HG03571 (cell line): ENCODE results near the gene CCDC184.
"Not testable (repeated sequence)": the region's sequence is repeated elsewhere in the genome, so short reads cannot be mapped to it uniquely, and the experiment has no call there.

Source experiments
- ATAC-seq: cut with Tn5 transposase; IDR thresholded peaks from one replicate; pipeline ENCODE4 v1.9.1; 2021; ENCODE audit not compliant: unreplicated experiment

Gene CCDC184

GRCh38 chr12:48201516-48201915, 18.1 kb downstream of the CCDC184 start:
- no peak for ATAC-seq

- ATAC-seq = no peak
Measured at GRCh38 chr12:48202766-48203165, 19.3 kb downstream of the CCDC184 start.

GRCh38 chr12:48203192-48203591, 19.7 kb downstream of the CCDC184 start, which contains the start of gene OR10AD1:
TSS of gene OR10AD1 (minus strand) at chr12:48203292. CDS start at chr12:48203292, 0 bp downstream.
- ATAC-seq = no peak

GRCh38 chr12:48209495-48209894, 26.1 kb downstream of the CCDC184 start:
- ATAC-seq = not testable (repeated sequence)

- no peak for ATAC-seq
Measured at GRCh38 chr12:48216785-48217184, 33.3 kb downstream of the CCDC184 start.

- ATAC-seq = no peak
Measured at GRCh38 chr12:48219631-48220030, 36.2 kb downstream of the CCDC184 start.

GRCh38 chr12:48220701-48221100, 37.3 kb downstream of the CCDC184 start:
- no peak for ATAC-seq

GRCh38 chr12:48221645-48222044, 38.2 kb downstream of the CCDC184 start:
- ATAC-seq = no peak

- ATAC-seq = not testable (repeated sequence)
Measured at GRCh38 chr12:48224533-48224932, 41.1 kb downstream of the CCDC184 start.

DNA sequence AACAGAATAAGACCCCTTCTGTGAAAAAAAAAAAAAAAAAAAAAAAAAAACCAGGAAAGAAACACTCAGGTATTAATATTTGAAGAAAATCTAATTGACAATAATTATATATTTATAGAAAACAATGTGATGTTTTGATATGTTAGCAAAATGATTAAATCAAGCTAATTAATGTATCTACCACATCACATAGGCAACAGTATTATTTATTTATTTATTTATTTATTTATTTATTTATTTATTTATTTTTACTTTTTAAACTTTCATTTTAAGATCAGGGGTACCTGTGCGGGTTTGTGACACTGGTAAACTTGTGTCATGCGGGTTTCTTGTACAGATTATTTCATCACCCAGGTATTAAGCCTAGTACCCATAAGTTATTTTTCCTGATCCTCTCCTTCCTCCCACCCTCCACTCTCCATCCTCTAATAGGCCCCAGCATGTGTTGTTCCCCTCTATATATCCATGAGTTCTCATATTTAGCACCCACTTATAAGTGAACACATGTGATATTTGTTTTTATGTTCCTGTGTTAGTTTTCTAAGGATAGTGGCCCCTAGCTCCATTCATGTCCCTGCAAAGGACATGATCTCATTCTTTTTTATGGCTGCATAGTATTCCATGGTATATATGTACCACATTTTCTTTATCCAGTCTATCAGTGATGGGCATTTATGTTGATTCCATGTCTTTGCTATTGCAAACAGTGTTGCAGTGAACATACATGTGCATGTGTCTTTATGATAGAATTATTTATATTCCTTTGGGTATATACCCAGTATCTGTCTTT, 47.9 kb downstream of the CCDC184 start:
- ATAC-seq = not testable (repeated sequence)
